Adrenal gland (tissue), 12 donors: Measurements from ENCODE around the gene SBK1. TPM values are rescaled to one million over a fixed set of nuclear protein-coding genes. Genes with fewer than 3 reads are reported as not detected.

Experiments used
- DNase-seq, 7 donors: peaks; one replicate each; pipeline ENCODE4 v3.0.0-alpha.2; 2019 to 2020
- H3K27ac ChIP-seq, 5 donors: fragments of 200-600 bp; sonication (generic) in 4 of 5; 1 replicate in 3 of 5; 2 replicates in 2 of 5; pipeline versions ENCODE4 v1.5.1 to v1.8.0; 2016 to 2020; ENCODE audit warnings: mild to moderate bottlenecking in 1 of 5
- H3K27me3 ChIP-seq: fragments of 200-600 bp; 2 replicates; pipeline ENCODE4 v1.8.0; 2021
- H3K36me3 ChIP-seq, 2 donors: fragments of 200-600 bp; replicated peaks in 1 of 2; 1 replicate in 1 of 2; 2 replicates in 1 of 2; pipeline versions ENCODE4 v1.5.1 to v1.8.0; 2018 to 2022
- H3K4me1 ChIP-seq, 2 donors: fragments of 200-600 bp; replicated peaks in 1 of 2; 1 replicate in 1 of 2; 2 replicates in 1 of 2; pipeline versions ENCODE4 v1.5.1 to v1.8.0; 2018 to 2021
- H3K4me3 ChIP-seq, 4 donors: fragments of 200-600 bp; sonication (generic) in 3 of 4; one replicate each; pipeline ENCODE4 v1.5.1; 2016 to 2018
- H3K9me3 ChIP-seq, 3 donors: fragments of 200-600 bp; sonication (generic) in 1 of 3; replicated peaks in 1 of 3; 1 replicate in 2 of 3; 2 replicates in 1 of 3; pipeline versions ENCODE4 v1.5.1 to v1.8.0; 2016 to 2021
- POLR2A ChIP-seq, 2 donors: fragments of 450-650 bp; IDR thresholded peaks; one replicate each; pipeline ENCODE4 v1.6.1; 2017; ENCODE audit warnings: antibody characterized with exemption in 2 of 2, mild to moderate bottlenecking in 2 of 2, moderate library complexity in 1 of 2
- WGBS, 4 donors: extraction: QIAGEN DNeasy Blood & Tissue Kit in 2 of 4; methylation state at CpG; one replicate each; pipeline versions ENCODE4 v1.1.5 to v1.1.7; 2013 to 2017; 5-methylcytosine and 5-hydroxymethylcytosine counted together
- intact Hi-C, 2 donors: fragments of 100-400 bp; cut with DNase I; formaldehyde crosslinking; loops; one replicate each; pipeline versions ENCODE4 v1.14.1 to v1.15.0; 2022 to 2023
- polyA plus RNA-seq, 3 donors: library from polyadenylated mRNA; stranded (reverse); fragments of 200-250 nt in 2 of 3; fragments of 350-450 nt in 1 of 3; fragmentation: Illumina TruSeq in 1 of 3; extraction: RNeasy Lipid Tissue Mini Kit (QIAGEN cat#74804) in 1 of 3; gene quantifications; one replicate each; pipeline ENCODE4 v1.2.3, GENCODE V29; 2013 to 2014
- total RNA-seq, 9 donors: library from RNA; depleted of rRNA in 4 of 9; stranded (reverse); fragments of >200 nt in 4 of 9; fragments of 120-200 nt in 1 of 9; fragmentation: NEBNext Ultra II Directional in 1 of 9; extraction: Animal tissue kit (Norgen Biotek cat#: 25700) in 1 of 9; gene quantifications; one replicate each; pipeline versions ENCODE4 v1.1.0 to v1.2.4, GENCODE V29; 2013 to 2023
- TF ChIP-seq, protein P1 (sequence below), 6 experiments: fragments of 450-650 bp in 4 of 6; fragments of 200-600 bp in 2 of 6; sonication (generic) in 1 of 6; IDR thresholded peaks; 1 replicate in 5 of 6; 2 replicates in 1 of 6; pipeline versions ENCODE4 v1.5.1 to v1.8.0; 2016 to 2021; ENCODE audit warnings: antibody characterized with exemption in 6 of 6, mild to moderate bottlenecking in 2 of 6, moderate library complexity in 1 of 6
- donor health status: healthy with polysubstance abuse.
- donor health status: Bipolar disorder and iron deficiency.
- donor health status: DM: yes; HTN: yes; CAD: no.
- donor health status: DM: no; HTN: no; CAD: no.
- donor health status: DM: no; HTN: no; CAD: no.
- donor health status: DM: yes; HTN: yes; CAD: no.

SBK1 gene
- total and polyA plus RNA-seq, 12 donors = 0.57 to 6.9 (median 4.1) TPM

GRCh38 chr16:28280881-28281836 lies 11.2 kb upstream of the SBK1 start:
- DNase-seq = no peak
- Histone ChIP-seq H3K4me3 (no peak overlapping the region), H3K27ac (no peak overlapping the region), H3K4me1 (peaks cover 0 to 5% of the 10 kb centered on the region in 2 donors), H3K9me3 (no peaks in the 10 kb centered on the region), H3K27me3 (no peaks in the 10 kb centered on the region), H3K36me3 (no peaks in the 10 kb centered on the region)
- WGBS, 4 donors = 67 to 72% (median 71%) methylated on average over 15 of the region's 15 CpGs
- TF ChIP-seq POLR2A (IDR thresholded peaks at IDR 0.05) = no peak
- TF ChIP-seq, protein P1, sequence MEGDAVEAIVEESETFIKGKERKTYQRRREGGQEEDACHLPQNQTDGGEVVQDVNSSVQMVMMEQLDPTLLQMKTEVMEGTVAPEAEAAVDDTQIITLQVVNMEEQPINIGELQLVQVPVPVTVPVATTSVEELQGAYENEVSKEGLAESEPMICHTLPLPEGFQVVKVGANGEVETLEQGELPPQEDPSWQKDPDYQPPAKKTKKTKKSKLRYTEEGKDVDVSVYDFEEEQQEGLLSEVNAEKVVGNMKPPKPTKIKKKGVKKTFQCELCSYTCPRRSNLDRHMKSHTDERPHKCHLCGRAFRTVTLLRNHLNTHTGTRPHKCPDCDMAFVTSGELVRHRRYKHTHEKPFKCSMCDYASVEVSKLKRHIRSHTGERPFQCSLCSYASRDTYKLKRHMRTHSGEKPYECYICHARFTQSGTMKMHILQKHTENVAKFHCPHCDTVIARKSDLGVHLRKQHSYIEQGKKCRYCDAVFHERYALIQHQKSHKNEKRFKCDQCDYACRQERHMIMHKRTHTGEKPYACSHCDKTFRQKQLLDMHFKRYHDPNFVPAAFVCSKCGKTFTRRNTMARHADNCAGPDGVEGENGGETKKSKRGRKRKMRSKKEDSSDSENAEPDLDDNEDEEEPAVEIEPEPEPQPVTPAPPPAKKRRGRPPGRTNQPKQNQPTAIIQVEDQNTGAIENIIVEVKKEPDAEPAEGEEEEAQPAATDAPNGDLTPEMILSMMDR (IDR thresholded peaks at IDR 0.05) = no peak
- intact Hi-C loops = no loop called here

- H3K4me3 ChIP-seq = no peak overlapping the region
- WGBS, 4 donors = 85 to 91% (median 88%) methylated on average over 8 of the region's 8 CpGs
- H3K4me1 ChIP-seq = peaks cover 0 to 5% of the 10 kb centered on the region in 2 donors
- no peak for TF ChIP-seq POLR2A (IDR thresholded peaks at IDR 0.05)
- TF ChIP-seq, protein P1 (IDR thresholded peaks at IDR 0.05) = no peak
- no peaks in the 10 kb centered on the region for H3K27me3 ChIP-seq
- DNase-seq = no peak
- no peak overlapping the region for H3K27ac ChIP-seq
- no peaks in the 10 kb centered on the region for H3K9me3 ChIP-seq
- intact Hi-C loops = no loop called here
- H3K36me3 ChIP-seq = no peaks in the 10 kb centered on the region
These were observed 10.3 kb upstream of the SBK1 start for GRCh38 chr16:28282045-28282444.

DNA sequence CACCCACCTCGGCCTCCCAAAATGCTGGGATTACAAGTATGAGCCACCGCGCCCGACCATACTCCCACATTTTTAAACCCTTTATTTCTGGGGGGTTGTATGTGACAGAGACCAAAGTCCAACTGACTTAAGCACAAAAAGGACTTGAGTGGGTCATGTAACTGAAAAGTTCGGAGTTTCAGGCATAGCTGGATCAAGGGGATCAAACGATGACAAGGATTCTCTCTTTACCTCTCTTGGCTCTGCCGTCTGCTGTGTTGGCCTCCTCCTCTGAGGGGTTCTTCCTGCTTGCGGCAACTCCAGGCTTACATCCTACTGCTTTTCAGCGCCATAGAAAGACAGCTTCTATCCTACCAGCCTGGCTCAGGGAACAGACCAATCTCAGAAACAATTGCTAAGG lies 9.2 kb upstream of the SBK1 start:
- no peak for DNase-seq
- Histone ChIP-seq H3K36me3 (no peaks in the 10 kb centered on the region), H3K27me3 (no peaks in the 10 kb centered on the region), H3K4me1 (peaks cover 0 to under 1% of the 10 kb centered on the region in 2 donors), H3K27ac (no peak overlapping the region), H3K4me3 (no peak overlapping the region), H3K9me3 (no peaks in the 10 kb centered on the region)
- intact Hi-C loops = no loop called here
- TF ChIP-seq POLR2A (IDR thresholded peaks at IDR 0.05) = no peak
- TF ChIP-seq, protein P1 (IDR thresholded peaks at IDR 0.05) = no peak
- 87 to 95% (median 91%) methylated on average over 9 of the region's 9 CpGs for WGBS, 4 donors

DNA sequence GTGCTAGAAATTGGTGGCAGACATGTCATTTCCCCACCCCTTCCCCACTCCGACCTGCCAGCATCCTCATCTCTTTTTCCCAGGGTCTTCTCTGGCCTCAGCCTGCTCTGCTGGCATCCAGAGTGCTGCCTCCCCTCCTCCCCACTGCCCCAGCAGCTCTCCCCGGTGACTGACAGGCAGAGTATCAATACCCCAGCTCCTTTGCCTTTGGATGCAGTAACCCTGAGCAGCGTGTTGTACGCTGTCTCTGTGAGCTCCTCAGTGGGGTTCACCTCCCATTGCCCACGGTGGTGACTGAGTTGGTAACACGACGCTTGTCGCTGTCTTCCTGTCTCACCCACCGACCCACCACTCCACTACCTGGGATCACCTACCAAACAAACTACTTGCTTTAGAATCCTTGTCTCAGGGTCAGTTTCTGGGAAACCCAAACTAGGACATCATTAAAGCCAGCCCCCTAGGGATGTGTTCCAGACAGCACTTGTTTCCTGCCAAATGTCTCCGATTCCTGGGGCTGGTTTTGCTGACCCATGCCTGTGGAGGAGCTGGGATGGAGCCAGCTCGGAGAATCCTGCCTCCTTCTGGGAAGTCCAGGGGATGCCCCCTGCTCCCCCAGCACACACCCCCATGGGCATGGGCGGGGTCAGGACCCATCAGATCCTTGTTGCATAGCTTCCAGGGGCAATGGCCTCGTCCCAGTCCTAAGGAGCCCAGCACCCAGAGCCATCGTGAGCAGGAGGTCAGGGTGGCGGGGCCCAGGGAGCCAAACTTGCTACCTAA lies 8.3 kb upstream of the SBK1 start:
- intact Hi-C loops = no loop called here
- no peaks in the 10 kb centered on the region for H3K27me3 ChIP-seq

More for the DNA sequence above, 8.3 kb upstream of the SBK1 start:
- no peak overlapping the region for H3K27ac ChIP-seq
- no peaks in the 10 kb centered on the region for H3K9me3 ChIP-seq
- 68 to 84% (median 83%) methylated on average over 8 to 15 of the region's 15 CpGs for WGBS, 4 donors
- DNase-seq = no peak
- H3K4me1 ChIP-seq = peaks cover 0 to 3% of the 10 kb centered on the region in 2 donors
- H3K36me3 ChIP-seq = no peaks in the 10 kb centered on the region
- no peak overlapping the region for H3K4me3 ChIP-seq
- TF ChIP-seq, protein P1 (IDR thresholded peaks at IDR 0.05) = no peak
- TF ChIP-seq POLR2A (IDR thresholded peaks at IDR 0.05) = no peak
